ENCODE measurements around the gene LGALS13.

LGALS13 gene, protein sequence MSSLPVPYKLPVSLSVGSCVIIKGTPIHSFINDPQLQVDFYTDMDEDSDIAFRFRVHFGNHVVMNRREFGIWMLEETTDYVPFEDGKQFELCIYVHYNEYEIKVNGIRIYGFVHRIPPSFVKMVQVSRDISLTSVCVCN

DNA sequence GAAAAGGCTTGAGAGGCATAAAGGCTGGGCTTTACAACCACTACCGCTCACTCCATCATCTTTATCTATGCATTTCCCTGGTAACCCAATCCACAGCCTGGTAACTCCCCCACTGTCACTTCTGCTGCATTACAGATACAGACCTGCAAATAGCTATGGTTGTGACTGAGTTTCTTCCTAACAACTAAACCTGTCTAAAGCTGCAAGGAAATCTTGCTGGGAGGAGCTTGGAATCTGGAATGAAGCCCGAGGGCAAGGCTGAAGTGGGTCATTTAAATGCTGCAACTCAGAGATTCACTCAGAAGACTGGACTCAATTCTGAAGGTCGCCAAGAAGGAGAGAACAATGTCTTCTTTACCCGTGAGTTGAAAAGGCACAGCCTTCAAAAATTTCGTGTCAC, at the start of gene LGALS13:
TSS of gene LGALS13 (plus strand) at position 301 of the 400 bp plus-strand sequence. CDS start at position 346, 45 bp downstream.
- no peak for DNase-seq

DNA sequence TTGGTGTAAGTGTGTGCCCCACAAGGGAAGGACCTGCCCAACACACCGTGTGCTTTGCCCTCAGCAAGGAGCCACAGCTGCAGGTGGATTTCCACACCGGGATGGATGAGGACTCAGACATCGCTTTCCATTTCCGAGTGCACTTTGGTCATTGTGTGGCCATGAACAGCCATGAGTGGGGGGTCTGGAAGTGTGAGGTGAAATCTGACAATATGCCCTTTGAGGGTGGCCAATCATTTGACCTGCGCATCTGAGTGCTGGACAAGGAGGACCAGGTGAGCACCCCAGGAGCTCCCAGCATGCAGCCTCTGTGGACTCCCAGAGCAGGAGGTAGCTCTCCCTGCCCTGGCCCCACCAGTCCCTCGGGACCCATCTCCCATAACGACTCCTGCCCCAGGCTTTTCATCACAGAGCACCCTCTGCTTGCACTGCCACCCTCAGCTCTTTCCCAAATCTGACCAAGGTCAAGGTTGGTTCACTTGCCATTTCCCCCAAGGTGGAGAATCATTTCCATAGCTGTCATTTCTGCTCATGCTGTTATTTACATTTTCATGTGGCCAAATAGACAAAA, 49.2 kb upstream of the LGALS13 start:
- no peak for DNase-seq

DNA sequence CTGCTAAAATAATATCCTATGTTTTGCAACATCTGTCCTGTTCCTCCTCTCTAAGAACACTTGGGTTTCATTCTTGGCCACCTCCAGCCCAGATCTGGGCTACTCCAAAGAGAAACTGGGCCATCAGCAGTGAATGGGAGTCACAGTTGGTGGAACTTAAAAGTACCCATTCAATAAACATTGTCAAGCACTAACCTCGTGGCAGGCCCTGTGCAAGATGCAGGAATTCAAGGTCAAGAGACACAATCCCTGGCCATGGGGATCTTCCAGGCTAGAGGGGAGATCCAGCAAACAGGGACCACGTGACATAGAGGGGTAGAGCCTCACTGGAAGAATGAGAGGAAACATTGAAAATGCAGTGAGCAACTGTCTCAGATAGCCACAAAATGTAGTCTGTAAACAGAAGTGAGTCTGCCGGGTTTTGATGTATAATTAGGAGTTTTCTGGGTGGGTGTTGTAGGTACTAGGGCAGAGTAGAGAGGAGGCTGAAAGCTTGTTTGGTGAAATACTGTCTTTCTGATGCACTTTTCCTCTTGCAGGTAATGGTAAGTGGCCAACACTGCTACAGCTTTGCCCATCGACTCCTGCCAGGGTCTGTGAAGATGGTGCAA, 47.5 kb upstream of the LGALS13 start:
- no peak for DNase-seq

DNA sequence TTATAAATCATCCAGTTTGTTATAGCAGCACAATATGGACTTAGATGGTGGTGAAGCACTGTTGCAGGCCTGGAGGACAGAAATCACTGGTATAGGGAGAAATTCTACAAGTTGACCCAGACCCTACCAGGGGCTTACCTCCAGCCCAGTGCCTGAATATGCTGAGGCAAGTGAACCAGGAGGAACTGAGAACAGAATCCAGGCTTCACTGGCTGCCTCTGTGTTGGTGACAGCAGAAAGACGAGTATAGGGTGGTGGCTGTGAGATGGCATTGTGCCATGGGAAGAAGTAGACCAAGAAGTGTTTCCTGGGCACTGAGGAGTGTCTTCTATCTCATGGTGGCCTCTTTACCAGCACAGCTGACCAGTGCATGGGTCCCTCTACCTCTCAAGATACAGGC, 46.4 kb upstream of the LGALS13 start:
- no peak for DNase-seq

DNA sequence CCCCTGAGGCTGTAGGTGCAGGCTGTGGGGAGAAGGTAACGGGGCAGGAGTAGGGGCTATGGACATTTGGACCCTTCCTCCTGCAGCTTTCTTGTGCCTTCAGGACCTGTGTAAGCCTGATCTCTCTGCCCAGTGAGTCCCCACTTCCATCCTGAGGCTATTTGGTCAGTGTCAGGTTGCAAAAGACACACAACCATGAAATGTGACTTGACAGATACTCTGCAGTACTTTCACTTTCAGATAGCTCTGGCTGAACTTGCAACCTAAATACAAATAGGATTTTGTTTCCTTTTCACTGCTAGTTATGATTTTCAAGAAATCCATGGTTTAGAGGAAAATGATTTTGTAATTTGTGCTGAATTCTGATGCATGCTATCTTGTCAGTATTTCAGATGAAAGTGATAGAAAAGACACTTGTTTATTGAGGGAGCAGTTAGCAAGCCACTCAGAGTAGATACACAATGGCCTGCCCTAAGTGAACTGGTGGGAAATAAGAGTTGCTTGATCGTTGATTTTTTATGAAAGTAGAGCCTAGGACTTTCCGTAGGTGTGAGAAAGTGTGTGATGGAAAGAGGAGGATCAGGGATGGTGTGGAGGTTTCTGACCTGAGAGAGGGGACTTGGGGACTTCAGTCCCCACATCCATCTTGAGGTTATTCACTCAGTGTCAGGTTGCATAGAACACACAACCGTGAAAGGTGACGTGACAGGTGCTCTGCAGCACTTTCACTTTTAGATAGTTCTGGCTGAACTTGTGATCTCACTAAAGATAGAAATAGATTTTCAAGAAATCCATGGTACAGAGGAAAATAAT, 44.3 kb upstream of the LGALS13 start:
- DNase-seq = no peak

DNA sequence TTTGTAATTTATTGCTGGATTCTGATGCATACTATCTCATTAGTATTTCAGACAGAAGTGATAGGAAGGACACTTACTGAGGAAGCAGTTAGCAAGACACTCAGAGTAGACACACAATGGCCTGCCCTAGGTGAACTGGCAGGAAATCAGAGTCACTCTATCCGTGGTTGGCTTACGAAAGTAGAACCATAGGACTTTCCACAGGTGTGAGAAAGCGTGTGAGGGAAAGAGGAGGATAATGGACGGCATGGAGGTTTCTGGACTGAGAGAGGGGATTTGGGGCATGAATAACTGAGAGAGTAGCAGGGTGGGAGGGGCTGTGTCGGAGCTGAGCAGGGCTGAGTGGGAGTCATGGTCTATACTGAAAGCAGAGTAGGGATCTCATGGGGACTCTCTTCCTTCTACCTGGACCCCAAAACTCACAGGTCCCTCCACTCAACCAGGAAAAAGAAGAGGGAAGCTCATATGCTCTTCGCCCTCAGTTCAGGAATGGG, 43.7 kb upstream of the LGALS13 start:
- no peak for DNase-seq

DNA sequence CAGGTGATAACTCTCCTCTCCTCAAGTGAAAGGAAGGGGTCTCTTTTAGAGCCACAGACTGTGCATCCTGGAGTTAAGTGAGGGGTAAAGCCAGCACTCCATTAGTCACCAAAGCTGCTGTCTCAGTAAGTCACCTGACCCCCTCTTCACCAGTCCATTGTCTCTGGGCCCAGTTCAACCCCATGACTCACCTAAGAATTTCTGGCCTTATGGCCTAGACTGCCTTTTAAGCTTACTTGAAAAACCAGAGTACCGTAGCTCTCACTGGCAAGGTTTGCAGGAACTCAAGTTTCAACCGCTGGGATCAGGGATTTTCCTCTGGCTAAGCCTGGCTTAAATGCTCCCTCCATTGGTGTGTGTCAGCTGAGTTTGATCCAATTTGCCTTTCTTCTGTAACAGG, 38.9 kb upstream of the LGALS13 start:
- DNase-seq = no peak

DNA sequence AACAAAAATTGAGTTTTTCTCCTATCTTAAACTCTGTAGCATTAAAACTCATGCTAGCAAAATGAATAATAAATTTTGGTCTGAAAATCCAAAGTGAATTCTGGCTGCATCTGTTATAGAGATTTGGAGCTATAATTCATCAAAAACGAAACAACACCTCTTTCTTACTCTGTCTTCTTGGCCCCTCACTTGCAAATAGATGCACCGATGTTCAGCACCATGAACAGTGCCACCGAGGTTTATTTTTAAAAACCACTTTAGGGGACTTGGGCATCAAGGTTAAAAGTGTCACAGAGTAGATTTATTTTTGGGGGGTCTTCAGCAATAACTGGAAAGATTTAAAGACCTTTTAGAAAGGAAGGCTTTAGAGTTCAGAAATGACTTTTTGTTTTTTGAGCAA, 36.3 kb upstream of the LGALS13 start:
- no peak for DNase-seq

DNA sequence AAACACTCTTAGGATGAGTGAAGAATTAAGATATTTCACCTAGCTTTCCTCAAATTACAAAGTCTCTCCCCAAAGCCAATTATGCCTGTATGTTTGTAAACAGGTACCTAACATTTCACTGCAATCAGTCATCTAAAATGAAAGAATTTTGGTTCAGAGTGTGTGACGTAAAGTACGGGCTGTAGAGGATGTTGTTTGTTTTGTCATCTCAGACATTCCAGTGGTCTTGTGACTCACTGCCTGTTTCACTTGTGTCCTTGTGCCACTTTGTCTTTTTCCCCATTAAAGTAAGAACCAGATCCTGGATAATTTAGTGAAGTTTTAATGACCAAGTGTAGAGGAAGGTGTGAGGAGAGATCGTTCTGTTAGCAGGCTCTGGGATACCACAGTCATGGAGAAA, 33.7 kb upstream of the LGALS13 start:
- no peak for DNase-seq

DNA sequence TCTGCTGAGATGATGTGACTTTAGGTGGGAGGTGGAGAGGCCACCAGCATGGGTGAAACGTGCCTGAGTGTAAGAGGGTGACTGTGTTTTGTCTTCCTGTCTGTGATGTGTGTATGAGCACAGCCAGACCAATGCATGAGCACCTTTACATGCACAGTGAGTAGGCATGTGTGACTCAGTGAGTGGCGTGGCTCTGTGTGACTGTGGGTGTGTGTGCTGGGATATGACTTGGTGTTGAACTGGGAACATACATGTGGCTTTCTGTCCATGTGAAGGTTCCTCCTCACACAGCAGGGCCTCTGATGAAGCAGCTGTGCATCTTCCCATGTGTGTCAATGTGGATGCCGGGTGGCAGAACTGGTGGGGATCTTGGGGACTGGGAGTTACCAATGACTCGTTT, 19.9 kb upstream of the LGALS13 start:
- no peak for DNase-seq

DNA sequence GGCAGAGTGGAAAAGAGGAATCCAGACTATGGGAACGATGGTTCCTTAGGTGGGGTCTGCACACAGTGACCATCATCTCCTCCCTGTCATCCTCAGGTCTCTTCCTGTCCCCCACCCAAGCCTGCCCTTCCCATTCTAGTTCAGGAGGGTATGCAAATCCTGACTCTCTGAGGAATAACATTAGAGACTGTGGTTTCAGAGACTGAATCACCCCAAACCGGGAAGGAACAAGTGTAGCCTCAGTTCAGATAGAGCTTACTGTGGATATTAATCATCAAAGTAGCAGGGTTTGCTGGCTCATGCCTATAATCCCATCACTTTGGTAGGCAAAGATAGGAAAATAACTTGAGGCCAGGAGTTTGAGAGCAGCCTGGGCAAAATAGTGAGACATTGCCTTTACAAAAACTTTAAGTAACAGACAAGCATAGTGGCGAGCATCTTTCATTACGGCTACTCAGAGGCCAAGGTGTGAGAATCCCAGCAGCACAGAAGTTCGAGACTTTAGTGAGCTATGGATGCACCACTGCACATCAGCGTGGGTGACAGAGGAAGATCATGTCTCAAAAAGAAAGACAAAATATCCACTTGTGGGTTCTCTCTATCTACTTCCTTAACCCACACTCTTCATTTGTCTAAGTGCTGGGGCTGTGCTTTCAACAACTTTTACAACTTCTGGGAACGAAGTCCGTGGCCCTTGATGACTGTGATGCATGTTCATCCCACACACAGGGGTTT, 19.3 kb upstream of the LGALS13 start:
- no peak for DNase-seq

DNA sequence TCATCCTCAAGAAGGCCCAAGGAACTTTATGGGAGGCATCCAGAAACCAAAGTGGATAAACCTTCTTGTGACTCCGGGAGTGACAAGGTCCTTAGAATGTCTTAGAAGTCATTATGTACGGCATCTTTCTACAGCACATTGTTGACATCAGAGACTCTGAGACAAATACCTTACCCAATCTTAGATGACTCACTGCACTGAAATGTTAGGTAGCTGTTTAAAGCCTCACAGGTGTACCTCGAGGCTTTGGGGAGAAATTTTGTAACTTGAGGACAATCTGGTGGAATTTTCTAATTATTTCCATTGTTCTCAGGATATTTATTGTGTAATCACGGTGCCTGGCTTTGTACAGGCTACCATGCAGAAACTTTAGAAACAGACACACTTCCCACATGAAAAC, 14.8 kb upstream of the LGALS13 start:
- DNase-seq = no peak

DNA sequence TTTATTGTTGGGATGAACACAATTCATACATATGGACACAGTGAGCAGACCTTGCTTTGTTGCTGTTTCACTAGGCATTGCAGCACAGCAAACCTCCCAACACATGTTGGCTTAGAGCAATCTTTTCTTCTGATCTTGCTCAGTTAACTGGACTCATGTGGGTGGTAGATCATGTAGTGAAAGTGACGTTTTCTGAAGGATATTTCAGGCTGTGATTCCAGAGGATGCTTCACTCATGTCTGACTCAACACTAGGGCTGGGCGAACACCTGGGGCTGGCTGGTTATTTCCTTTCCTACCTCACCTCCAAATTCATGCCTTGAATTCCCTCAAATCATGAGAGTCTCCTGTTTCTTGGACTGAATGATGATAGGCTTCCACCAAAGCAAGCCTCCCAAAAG, 14.3 kb upstream of the LGALS13 start:
- DNase-seq = no peak

DNA sequence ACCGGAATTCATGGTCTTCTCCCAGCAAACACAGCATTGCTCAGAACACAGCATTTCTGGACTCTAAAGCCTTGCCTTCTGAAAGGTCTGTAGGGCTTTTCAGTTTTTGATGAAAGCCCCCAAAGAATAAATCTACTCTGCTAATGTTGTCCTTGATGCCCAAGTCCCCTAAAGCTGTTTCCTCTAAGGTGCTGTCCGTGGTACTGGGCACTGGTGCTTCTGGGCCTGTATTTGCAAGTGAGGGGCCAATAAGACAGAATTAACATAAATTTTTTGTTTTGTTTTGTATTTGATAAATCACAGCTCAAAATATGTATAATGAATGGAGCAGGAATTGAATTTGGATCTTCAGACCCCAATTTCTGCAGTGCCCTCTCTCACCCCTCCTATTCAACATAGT, 12.1 kb upstream of the LGALS13 start:
- no peak for DNase-seq

DNA sequence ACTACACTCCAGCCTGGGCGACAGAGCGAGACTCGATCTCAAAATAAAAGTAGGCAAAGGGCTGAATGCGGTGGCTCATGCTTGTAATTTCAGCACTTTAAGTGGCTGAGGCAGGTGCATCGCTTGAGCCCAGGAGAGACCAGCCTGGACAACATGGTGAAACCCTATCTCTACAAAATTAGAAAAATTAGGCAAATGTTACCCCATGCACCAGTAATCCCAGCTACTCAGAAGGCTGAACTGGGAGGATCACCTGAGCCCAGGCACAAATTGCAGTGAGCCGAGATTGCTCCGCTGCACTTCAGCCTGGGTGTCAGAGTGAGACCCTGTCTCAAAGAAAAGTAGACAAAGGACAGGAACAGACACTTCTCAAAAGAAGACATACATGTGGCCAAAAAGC, 9.9 kb upstream of the LGALS13 start:
- no peak for DNase-seq

DNA sequence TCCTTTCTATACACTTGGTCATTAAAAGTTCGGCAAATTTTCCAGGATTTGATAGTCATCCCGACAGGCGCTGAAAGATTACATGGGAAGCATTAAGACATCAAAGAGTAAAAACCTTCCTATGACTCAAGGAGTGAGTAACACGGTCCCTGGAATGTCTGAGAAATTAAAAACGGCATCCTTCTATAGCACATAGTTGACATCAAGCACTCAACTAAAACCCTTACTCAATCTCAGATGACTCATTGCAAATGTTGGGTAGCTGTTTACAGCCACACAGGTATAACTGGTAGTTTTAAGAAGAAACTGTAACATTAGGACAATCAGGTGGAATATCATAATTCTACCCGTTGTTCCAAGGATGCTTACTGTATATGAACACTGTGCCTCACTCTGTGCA, 6.4 kb upstream of the LGALS13 start:
- DNase-seq = no peak

DNA sequence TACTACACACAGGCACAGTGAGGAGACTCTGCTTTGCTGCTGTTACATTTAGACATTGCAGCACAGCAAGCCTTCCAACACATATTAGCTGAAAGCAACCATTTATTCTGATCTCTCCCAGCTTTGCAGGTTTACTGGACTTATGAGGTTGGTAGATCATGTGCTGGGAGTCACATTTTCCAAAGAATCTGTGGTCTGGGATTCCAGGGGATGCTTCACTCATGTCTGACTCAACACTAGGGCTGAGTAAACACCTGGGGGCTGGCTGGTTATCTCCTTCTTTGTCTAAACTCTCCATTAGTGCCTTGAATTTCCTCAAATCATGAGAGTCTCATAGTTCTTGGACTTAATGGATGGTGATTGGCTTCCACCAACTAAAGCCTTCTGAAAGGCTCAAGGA, 5.4 kb upstream of the LGALS13 start:
- DNase-seq = no peak

DNA sequence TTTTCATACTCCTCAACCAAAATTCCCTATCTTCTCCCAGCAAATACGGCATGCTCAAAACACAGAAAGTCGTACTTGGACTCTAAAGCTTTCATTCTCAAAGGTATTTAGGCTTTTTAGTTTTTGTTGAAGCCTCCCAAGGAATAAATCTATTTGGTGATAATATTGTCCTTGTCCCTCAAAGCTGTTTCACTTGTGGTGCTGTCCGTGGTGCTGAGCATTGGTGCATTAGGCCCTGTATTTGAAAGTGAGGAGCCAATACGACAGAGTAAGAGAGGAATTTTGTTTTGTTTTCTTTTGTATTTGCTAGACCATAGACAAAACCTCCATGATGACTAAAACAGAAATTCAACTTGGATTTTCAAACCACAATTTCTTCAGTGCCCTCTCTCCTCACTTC, 3.2 kb upstream of the LGALS13 start:
- DNase-seq = no peak

DNA sequence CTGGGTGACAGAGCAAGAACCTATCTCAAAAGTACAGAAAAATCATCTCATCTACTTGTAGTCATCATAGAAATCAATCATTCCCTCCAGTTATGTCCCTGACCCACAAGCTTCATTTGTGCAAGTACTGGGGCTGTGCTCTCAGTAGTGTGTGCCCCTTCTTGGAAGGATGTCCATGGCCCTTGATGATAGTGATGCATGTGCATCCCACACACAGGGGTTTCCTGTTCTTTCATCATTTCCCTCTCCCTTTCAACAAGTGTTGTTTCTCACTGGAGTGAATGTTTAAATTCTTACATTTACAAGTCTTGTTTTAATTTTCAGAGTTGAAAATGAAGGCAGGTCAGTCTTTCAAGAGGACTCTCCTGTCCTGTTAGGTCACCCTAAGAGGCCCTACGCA, 1.5 kb downstream of the LGALS13 start:
- no peak for DNase-seq

DNA sequence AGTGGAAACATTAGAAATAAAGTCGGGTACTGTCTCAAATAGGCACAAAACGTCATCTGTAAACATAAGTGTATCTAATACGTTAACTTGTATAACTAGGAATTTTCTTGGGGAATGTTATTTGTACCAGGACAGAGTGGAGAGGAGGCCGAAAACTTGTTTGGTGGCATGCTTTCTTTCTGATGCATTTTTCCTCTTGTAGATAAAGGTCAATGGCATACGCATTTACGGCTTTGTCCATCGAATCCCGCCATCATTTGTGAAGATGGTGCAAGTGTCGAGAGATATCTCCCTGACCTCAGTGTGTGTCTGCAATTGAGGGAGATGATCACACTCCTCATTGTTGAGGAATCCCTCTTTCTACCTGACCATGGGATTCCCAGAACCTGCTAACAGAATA, 4.7 kb downstream of the LGALS13 start:
- no peak for DNase-seq

DNA sequence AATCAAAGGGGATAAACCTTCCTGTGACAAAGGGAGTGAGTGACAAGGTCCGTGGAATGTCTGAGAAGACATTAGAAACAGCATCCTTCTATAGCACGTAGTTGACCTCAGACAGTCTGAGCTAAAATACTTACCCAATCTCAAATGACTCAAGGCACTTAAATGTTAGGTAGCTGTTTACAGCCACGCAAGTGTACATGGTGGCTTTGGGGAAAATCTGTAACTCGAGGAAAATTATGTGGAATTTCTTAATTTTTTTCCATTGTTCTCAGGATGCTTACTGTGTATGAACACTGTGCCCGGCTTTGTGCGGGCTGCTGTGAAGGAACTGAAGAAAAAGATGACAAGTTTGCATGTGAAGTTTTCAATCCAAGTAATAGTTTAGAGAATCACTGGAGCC, 5.2 kb downstream of the LGALS13 start:
- DNase-seq = no peak

DNA sequence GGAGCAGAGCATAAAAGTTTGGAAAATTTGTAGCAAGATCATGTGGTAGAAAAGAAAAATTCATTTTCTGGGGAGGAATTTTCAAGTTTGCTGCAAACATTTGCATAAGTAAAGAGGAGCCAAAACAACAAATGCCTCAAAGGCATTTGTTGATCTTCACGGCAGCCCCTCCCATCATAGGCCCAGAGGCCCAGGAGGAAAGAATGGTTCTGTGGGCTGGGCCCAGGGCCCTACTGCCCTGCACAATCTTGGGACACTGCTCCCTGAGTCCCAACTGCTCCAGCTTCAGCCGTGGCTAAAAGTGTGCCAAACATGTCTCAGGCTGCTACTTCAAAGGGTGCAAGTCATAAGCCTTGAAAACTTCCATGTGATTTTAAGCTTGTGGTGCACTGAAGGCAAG, 11.3 kb downstream of the LGALS13 start:
- no peak for DNase-seq

DNA sequence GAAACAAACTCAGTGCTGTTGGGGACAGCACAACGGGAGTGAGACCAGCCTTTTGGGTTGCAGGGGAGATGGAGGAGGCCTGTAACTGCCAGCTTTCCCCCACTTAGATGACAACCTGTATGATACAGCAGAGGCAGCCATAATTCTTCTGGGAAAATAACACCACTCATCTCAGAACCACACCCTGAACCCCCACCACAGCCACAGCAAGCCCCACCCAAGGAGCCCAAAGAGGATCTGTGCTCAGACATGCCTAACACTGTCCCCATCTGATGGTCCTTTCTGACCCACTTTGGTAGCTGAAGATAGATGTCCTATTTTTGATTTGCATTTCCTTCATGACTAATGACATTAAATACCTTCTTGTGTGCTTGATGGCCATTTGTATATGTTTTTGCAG, 15.4 kb downstream of the LGALS13 start:
- DNase-seq = no peak

Measured in NCI-H524 treated with DMSO at 0.1 percent for 48 hours (cell line).